SK-N-SH treated with all-trans-retinoic acid at 6 μM for 48 hours (cell line): ENCODE results near the gene SLC15A1.

ENCODE experiments used
- ATAC-seq: fragments of 200-7000 bp; cut with Tn5 transposase; 3 replicates; pipeline ENCODE4 v1.9.1; 2020; ENCODE audit warnings: mild to moderate bottlenecking, moderate library complexity
- ARNTL ChIP-seq: fragments of 450-650 bp; formaldehyde crosslinking; IDR thresholded peaks from 2 replicates; pipeline ENCODE4 v1.5.0; 2020; ENCODE audit warnings: low read depth, mild to moderate bottlenecking, moderate library complexity, borderline replicate concordance
- BACH2 ChIP-seq: fragments of 250-450 bp; sonication (Bioruptor Pico); IDR thresholded peaks from 2 replicates; pipeline ENCODE4 v1.9.0; 2021; ENCODE audit warnings: mild to moderate bottlenecking, borderline replicate concordance
- CREB5 ChIP-seq: fragments of 250-450 bp; sonication (Bioruptor Pico); IDR thresholded peaks from 2 replicates; pipeline ENCODE4 v1.5.1; 2020; ENCODE audit warnings: low read depth, mild to moderate bottlenecking, moderate library complexity
- CSDC2 ChIP-seq: fragments of 250-450 bp; sonication (Bioruptor Pico); IDR thresholded peaks from 2 replicates; pipeline ENCODE4 v1.5.0; 2020; ENCODE audit warnings: mild to moderate bottlenecking, moderate library complexity
- CSRNP3 ChIP-seq: fragments of 250-450 bp; sonication (Bioruptor Pico); IDR thresholded peaks from 2 replicates; pipeline ENCODE4 v1.5.1; 2021; ENCODE audit warnings: mild to moderate bottlenecking, moderate library complexity
- ESRRG ChIP-seq: fragments of 250-450 bp; sonication (Bioruptor Pico); IDR thresholded peaks from 2 replicates; pipeline ENCODE4 v1.6.1; 2021; ENCODE audit warnings: mild to moderate bottlenecking
- GLIS3 ChIP-seq: fragments of 250-450 bp; sonication (Bioruptor Pico); IDR thresholded peaks from 2 replicates; pipeline ENCODE4 v1.5.0; 2020; ENCODE audit warnings: mild to moderate bottlenecking, moderate library complexity
- ISL1 ChIP-seq: fragments of 250-450 bp; sonication (Bioruptor Pico); IDR thresholded peaks from 2 replicates; pipeline ENCODE4 v2.1.2; 2022; ENCODE audit warnings: mild to moderate bottlenecking, moderate library complexity
- OSR1 ChIP-seq: fragments of 250-450 bp; sonication (Bioruptor Pico); IDR thresholded peaks from 2 replicates; pipeline ENCODE4 v1.8.0; 2022; ENCODE audit warnings: moderate library complexity, mild to moderate bottlenecking, inconsistent platforms
- PATZ1 ChIP-seq: fragments of 250-450 bp; sonication (Bioruptor Pico); IDR thresholded peaks from 2 replicates; pipeline ENCODE4 v1.8.0; 2020; ENCODE audit warnings: mild to moderate bottlenecking, moderate library complexity, borderline replicate concordance
- POU6F1 ChIP-seq: fragments of 250-450 bp; sonication (Bioruptor Pico); IDR thresholded peaks from 2 replicates; pipeline ENCODE4 v1.8.0; 2021; ENCODE audit warnings: low read depth, mild to moderate bottlenecking, moderate library complexity, borderline replicate concordance
- PPARA ChIP-seq: fragments of 250-450 bp; sonication (Bioruptor Pico); IDR thresholded peaks from 2 replicates; pipeline ENCODE4 v1.5.0; 2020; ENCODE audit warnings: mild to moderate bottlenecking, borderline replicate concordance
- RARB ChIP-seq: fragments of 250-450 bp; sonication (Bioruptor Pico); IDR thresholded peaks from 2 replicates; pipeline ENCODE4 v1.8.0; 2021; ENCODE audit warnings: mild to moderate bottlenecking, moderate library complexity
- SNAI2 ChIP-seq: fragments of 250-450 bp; sonication (Bioruptor Pico); IDR thresholded peaks from 2 replicates; pipeline ENCODE4 v1.5.0; 2020; ENCODE audit warnings: mild to moderate bottlenecking, moderate library complexity
- TCF4 ChIP-seq: fragments of 250-450 bp; sonication (Bioruptor Pico); IDR thresholded peaks from 2 replicates; pipeline ENCODE4 v1.8.0; 2021; ENCODE audit warnings: mild to moderate bottlenecking, moderate library complexity, borderline replicate concordance
- TOX ChIP-seq: fragments of 250-450 bp; sonication (Bioruptor Pico); IDR thresholded peaks from 2 replicates; pipeline ENCODE4 v1.8.0; 2021; ENCODE audit warnings: mild to moderate bottlenecking, moderate library complexity, borderline replicate concordance
- ZC3H10 ChIP-seq: fragments of 250-450 bp; sonication (Bioruptor Pico); IDR thresholded peaks from 2 replicates; pipeline ENCODE4 v1.5.1; 2021; ENCODE audit warnings: mild to moderate bottlenecking, moderate library complexity
- ZFP3 ChIP-seq: fragments of 250-450 bp; sonication (Bioruptor Pico); IDR thresholded peaks from 2 replicates; pipeline ENCODE4 v1.5.0; 2020; ENCODE audit warnings: mild to moderate bottlenecking, moderate library complexity
- ZFP30 ChIP-seq: fragments of 450-650 bp; formaldehyde crosslinking; IDR thresholded peaks from 2 replicates; pipeline ENCODE4 v1.5.0; 2022; ENCODE audit warnings: mild to moderate bottlenecking, moderate library complexity
- ZNF565 ChIP-seq: fragments of 450-650 bp; formaldehyde crosslinking; conservative IDR thresholded peaks from 2 replicates; pipeline ENCODE4 v1.5.0; 2020; ENCODE audit warnings: low read depth, mild to moderate bottlenecking, moderate library complexity
- ZNF70 ChIP-seq: fragments of 450-650 bp; formaldehyde crosslinking; IDR thresholded peaks from 2 replicates; pipeline ENCODE4 v1.5.0; 2020; ENCODE audit warnings: mild to moderate bottlenecking, moderate library complexity
- ZNF8 ChIP-seq: fragments of 450-650 bp; formaldehyde crosslinking; IDR thresholded peaks from 2 replicates; pipeline ENCODE4 v1.5.0; 2020; ENCODE audit warnings: mild to moderate bottlenecking, moderate library complexity

Gene SLC15A1

GRCh38 chr13:98650396-98651107 lies 101.9 kb downstream of the SLC15A1 start:
- no peak for ATAC-seq
- TF ChIP-seq RARB (no peak), POU6F1 (CRISPR knock-in tag) (no peak), ZC3H10 (CRISPR knock-in tag) (no peak), ISL1 (CRISPR knock-in tag) (no peak), CSRNP3 (CRISPR knock-in tag) (no peak), TCF4 (CRISPR knock-in tag) (no peak), ZNF70 (no peak), ZNF8 (no peak), PPARA (CRISPR knock-in tag) (no peak), OSR1 (no peak)

GRCh38 chr13:98649861-98650260 lies 102.6 kb downstream of the SLC15A1 start:
- ATAC-seq, result no peak

GRCh38 chr13:98648686-98649085 lies 103.8 kb downstream of the SLC15A1 start:
- no peak for TF ChIP-seq POU6F1 (CRISPR knock-in tag)
- no peak for TF ChIP-seq ZFP30
- TF ChIP-seq ZFP3 (CRISPR knock-in tag), result no peak
- no peak for TF ChIP-seq ISL1 (CRISPR knock-in tag)
- TF ChIP-seq PATZ1 (CRISPR knock-in tag), result no peak
- TF ChIP-seq ZNF70, result no peak
- no peak for TF ChIP-seq ESRRG (CRISPR knock-in tag)
- no peak for TF ChIP-seq GLIS3 (CRISPR knock-in tag)
- no peak for TF ChIP-seq RARB
- no peak for TF ChIP-seq ZNF565
- no peak for ATAC-seq

More at GRCh38 chr13:98649861-98650260, 102.6 kb downstream of the SLC15A1 start:
- no peak for TF ChIP-seq ESRRG (CRISPR knock-in tag)
- no peak for TF ChIP-seq CSRNP3 (CRISPR knock-in tag)
- TF ChIP-seq ISL1 (CRISPR knock-in tag), result no peak
- no peak for TF ChIP-seq ZFP30
- no peak for TF ChIP-seq CSDC2 (CRISPR knock-in tag)
- TF ChIP-seq ARNTL (CRISPR knock-in tag), result no peak
- TF ChIP-seq ZNF8, result no peak
- no peak for TF ChIP-seq TOX
- TF ChIP-seq GLIS3 (CRISPR knock-in tag), result no peak
- TF ChIP-seq ZNF70, result no peak
- TF ChIP-seq ZC3H10 (CRISPR knock-in tag), result no peak
- TF ChIP-seq CREB5 (CRISPR knock-in tag), result no peak
- TF ChIP-seq POU6F1 (CRISPR knock-in tag), result no peak
- TF ChIP-seq ZNF565, result no peak
- no peak for TF ChIP-seq SNAI2 (CRISPR knock-in tag)
- no peak for TF ChIP-seq RARB
- TF ChIP-seq BACH2, result no peak
- TF ChIP-seq, all 23 proteins: peak for 0
